DMS153 (cell line): ENCODE data around the gene SLX1A.
"Not testable (repeated sequence)": the region's sequence is repeated elsewhere in the genome, so short reads cannot be mapped to it uniquely, and the experiment has no call there.

Experiments
- DNase-seq: peaks from one replicate; lab custom pipeline; 2025; lab: John Stamatoyannopoulos, UW

The SLX1A gene

DNA sequence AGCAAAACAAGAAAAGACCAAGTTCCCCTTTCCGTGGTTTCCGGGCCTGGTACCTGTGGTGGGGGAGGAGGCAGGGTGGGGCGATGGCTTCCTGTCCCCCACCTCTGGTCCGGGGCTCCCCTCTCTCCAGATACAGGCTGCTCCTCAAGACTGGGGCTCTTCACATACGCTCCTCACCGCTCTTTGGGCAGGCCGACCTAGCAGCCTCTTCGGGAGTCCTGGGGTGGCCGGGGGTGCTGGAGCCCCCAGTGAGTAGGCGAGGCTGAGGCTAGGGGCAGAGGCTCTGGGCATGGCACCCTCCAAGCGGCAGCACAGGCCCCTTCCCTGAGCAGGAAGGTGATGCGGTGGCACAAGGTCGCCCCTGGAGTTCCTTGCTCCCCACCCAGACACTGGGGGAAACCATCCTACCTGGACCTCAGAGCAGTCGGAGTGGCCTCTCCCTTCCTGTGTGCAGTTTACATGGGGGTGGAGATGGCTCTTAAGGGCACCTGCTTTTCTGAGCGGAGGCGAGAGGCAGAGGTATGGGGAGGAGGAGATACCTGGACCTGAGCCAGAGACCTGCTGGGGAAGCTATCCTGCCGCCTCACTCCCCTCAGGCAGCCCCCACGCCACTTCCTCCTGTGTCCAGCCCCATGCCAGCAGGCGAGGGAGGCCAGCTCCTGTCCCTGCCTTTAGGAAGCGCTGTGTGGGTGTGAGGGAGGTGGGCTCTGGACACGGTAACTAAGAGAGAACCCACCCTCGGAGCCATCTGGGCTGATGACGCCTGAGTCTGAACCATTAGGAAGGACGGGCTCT lies 9.4 kb upstream of the SLX1A start:
- DNase-seq: peak; percentile 64

DNA sequence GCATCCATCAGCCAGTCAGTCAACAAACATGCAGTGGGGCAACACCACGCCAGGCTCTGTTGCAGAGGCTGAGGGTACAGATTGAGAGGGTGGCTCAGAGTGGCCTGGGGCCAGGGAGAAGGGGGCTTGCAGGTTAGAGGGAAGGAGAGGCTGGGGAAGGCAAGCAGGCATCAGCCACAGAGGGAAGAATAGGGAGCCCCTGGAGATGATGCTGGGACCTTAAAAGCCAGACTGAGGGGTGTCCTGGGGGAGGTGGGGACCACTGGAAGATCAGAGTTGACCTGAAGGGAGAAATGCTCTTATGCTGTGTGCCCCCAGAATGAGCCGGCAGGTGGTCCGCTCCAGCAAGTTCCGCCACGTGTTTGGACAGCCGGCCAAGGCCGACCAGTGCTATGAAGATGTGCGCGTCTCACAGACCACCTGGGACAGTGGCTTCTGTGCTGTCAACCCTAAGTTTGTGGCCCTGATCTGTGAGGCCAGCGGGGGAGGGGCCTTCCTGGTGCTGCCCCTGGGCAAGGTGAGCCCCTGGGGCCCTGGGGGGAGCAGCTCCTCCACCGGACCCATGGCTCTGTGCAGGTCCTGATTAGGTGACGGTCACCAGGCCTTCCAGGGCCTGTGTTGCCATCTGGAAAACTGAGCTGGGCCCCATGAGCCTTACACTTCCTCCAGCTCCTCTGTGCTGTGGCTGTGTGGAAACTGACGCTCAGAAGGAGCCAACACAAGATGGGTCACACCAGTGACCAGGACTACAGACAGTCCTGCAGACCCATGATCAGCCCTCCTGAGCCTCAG lies 8.6 kb upstream of the SLX1A start:
- DNase-seq: no peak

DNA sequence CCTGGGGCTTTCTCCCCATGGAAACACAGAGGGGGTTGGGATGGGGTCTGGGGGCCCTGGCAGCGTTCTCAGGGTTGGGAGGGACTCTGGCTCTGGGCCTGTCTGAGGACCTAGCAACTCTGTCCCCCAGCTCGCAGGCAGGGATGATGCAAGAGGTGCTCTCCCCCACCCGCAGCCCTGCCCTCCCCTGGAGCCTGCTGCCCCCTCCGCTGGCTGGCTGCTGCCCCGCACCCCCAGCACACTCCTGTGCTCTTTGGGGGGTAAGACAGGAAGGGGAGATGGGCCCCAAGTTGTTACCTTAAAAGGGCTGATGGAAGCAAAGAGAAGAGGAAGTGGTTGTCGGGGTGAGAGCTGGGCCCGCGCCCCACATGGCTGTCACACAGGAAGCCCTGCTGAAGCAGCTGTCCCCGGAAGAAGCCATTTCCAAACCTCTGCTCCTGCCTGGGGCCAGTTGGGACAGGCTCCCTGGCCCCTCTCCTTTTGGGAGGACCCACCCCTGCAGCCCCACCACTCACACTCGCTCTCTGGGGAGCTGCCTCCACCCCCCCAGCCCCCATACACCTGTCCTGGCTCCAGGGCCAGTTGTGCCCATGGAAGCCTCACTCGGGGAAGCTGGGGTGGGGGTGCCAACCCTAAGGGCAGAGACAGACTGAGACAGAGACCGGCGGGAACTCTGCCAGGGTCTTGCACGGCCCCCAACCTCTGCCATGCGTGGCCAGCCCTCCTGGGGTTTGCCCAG lies 7.8 kb upstream of the SLX1A start:
- DNase-seq: no peak

DNA sequence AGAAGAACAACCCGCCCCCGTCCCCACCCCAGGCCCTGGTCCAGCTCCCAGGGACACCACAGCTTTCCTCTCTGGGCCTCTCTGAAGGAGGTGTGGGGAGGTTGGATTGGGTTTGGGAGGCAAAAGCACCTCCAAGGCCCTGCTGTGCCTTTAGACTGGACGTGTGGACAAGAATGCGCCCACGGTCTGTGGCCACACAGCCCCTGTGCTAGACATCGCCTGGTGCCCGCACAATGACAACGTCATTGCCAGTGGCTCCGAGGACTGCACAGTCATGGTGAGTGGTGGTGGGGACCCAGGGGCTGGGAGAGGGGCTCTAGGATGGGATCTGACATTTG lies 7.3 kb upstream of the SLX1A start:
- DNase-seq: no peak

DNA sequence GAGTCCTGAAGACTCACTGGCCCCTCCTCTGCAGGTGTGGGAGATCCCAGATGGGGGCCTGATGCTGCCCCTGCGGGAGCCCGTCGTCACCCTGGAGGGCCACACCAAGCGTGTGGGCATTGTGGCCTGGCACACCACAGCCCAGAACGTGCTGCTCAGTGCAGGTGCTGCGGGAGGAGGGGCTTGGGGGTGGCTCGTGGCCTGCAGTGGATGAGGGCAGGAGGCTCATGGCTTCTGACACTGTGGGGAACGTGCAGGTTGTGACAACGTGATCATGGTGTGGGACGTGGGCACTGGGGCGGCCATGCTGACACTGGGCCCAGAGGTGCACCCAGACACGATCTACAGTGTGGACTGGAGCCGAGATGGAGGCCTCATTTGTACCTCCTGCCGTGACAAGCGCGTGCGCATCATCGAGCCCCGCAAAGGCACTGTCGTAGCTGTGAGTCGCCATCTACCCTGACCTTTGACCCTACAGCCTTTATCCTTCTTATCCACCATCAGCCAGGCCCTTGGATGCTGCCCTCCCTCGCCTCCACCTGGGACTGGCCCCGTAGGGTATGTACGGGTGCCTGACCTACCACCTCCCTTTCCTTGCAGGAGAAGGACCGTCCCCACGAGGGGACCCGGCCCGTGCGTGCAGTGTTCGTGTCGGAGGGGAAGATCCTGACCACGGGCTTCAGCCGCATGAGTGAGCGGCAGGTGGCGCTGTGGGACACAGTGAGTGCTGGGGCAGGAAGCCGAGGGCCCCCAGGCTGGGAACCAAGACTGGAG lies 6.7 kb upstream of the SLX1A start:
- DNase-seq: no peak

DNA sequence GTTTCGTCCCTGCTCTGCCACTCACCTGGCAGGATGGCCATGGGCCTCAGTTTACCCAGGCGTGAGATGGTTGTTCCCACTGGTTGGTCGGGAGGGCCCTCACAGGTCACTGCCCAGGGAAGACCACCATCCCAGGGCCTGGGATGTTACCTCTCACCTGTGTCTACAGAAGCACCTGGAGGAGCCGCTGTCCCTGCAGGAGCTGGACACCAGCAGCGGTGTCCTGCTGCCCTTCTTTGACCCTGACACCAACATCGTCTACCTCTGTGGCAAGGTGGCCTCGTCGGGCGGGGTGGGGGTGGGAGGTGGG lies 6.2 kb upstream of the SLX1A start:
- no peak for DNase-seq

DNA sequence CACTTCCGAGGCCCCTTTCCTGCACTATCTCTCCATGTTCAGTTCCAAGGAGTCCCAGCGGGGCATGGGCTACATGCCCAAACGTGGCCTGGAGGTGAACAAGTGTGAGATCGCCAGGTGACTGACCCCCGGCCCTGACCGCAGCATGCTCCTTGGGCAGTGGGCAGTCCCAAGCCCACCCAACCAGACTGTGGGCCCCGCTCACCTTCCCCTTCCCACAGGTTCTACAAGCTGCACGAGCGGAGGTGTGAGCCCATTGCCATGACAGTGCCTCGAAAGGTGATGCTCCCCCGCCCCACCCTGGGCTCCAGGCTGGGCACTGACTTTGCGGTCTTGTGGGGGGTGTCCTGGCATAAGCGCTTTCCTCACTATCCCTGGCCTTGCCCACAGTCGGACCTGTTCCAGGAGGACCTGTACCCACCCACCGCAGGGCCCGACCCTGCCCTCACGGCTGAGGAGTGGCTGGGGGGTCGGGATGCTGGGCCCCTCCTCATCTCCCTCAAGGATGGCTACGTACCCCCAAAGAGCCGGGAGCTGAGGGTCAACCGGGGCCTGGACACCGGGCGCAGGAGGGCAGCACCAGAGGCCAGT lies 5.6 kb upstream of the SLX1A start:
- DNase-seq: no peak

DNA sequence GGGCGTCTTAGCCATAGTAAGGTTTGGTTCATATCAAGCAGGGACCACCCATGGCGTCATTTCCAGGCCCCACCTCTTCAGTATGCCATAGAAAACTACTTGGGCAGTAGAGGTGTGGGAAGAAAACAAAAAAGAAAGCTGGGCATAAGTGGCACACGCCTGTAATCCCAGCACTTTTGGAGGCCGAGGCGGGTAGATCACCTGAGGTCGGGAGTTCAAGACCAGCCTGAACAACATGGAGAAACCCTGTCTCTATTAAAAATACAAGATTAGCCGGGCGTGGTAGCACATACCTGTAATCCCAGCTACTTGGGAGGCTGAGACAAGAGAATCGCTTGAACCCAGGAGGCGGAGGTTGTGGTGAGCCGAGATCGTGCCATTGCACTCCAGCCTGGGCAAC lies 2.5 kb upstream of the SLX1A start:
- not testable (repeated sequence) for DNase-seq

DNA sequence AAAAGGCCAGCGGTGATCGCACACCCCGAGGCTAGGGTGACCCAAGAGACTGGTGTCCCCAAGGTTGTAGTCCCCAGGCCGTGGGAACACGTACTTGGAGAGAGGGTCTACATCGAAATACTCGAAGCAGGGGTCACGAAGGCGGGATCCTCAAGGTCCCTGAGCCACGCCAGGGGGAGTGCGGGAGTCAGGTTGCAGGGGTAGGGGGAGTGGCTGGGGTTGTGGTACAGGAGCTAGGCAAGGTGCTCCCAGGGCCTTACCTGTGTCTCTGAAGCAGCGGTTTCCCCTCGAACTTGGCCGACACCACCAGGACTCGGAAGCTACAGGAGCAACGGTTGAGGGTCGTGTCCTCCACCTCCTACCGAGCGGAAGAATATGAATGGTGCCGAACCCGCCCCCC lies 577 bp upstream of the SLX1A start:
- DNase-seq: not testable (repeated sequence)

DNA sequence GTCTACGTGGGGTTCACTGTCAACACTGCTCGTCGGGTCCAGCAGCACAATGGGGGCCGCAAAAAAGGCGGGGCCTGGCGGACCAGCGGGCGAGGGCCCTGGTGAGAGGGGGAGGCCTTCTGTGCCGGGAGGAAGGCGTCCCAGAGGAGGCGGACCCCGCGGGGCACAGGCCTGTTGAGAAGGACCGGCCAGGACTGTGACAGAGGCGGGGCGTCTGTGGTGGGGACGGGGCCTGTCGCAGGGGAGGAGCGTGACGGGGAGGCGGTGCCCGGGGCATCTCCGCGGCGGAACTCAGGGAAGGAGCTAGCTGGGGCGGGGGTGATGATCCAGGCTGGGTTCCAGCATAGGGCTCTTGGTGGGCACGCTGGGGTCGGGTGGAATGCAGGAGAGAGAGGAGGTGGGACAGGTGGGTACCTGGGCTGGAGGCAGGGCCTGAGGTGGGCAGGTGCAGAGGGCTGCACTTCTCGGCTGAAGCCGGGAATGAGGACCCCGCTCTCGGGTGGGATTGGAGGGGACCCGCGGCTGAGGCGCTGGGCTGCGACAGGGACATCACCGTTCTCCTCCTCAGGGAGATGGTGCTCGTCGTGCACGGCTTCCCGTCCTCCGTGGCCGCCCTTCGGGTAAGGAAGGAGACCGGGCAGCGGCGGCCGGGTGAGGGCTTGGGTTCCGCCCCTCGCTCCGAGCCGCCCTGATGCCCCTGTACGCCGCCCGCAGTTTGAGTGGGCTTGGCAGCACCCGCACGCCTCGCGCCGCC lies 674 bp downstream of the SLX1A start:
- DNase-seq: not testable (repeated sequence)

DNA sequence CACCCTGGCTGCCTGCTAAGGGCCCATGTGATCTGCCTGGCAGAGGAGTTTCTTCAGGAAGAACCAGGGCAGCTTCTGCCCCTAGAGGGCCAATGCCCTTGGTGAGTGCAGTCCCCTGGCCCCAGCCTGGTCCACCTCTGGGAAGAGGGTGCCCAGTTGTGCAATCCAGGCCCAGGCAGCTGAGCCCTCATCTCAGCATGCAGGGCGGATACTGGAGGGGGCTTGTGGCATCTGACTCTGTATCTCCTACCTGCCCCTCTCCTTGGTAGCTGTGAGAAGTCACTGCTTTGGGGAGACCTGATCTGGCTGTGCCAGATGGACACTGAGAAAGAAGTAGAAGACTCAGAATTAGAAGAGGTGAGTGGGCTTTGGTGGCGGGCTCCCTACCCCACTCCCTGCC lies 3.3 kb downstream of the SLX1A start:
- DNase-seq: not testable (repeated sequence)

DNA sequence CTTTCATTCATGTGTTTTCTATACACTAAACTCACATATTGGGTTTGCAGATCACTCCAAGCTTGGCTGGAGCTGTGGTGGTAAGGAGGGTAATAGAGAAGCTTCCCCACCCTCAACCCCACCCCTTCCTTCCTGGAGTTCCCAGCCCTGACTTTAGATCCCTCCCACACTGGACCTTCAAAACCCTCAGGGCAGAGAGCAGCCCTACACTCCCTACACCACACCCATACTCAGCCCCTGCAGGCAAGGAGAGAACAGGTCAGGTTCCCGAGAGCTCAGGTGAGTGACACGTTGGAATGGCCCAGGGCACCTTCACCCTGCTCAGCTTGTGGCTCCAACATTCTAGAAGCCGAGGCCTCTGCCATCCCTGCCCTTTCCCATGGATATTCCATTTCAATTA lies 5.4 kb downstream of the SLX1A start, which contains the start of gene SULT1A3:
Gene SULT1A3, plus strand, starts transcription at position 207 of the 400 bp plus-strand sequence. CDS start 1,474 bp downstream, outside the sequence.
- DNase-seq: not testable (repeated sequence)

DNA sequence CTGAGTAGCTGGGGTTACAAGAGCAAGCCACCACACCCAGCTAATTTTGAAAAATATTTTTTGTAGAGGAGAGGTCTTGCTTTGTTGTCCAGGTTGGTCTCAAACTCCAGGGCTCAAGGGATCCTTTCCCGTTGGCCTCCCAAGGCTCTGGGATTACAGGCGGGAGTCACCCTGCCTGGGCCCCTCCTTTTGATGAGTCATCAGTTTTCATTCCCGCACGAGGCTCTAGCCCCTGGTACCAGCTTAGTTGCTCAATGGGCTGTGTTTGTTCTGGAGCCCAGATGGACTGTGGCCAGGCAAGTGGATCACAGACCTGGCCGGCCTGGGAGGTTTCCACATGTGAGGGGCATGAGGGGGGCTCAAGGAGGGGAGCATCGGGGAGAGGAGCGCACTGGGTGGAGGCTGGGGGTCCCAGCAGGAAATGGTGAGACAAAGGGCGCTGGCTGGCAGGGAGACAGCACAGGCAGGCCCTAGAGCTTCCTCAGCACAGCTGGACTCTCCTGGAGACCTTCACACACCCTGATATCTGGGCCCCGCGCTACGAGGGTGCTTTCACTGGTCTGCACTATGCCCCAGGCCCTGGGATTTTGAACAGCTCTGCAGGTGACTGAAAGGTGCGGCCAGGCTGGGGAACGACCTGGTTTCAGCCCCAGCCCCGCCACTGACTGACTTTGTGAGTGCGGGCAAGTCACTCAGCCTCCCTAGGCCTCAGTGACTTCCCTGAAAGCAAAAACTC lies 6.1 kb downstream of the SLX1A start:
- not testable (repeated sequence) for DNase-seq

DNA sequence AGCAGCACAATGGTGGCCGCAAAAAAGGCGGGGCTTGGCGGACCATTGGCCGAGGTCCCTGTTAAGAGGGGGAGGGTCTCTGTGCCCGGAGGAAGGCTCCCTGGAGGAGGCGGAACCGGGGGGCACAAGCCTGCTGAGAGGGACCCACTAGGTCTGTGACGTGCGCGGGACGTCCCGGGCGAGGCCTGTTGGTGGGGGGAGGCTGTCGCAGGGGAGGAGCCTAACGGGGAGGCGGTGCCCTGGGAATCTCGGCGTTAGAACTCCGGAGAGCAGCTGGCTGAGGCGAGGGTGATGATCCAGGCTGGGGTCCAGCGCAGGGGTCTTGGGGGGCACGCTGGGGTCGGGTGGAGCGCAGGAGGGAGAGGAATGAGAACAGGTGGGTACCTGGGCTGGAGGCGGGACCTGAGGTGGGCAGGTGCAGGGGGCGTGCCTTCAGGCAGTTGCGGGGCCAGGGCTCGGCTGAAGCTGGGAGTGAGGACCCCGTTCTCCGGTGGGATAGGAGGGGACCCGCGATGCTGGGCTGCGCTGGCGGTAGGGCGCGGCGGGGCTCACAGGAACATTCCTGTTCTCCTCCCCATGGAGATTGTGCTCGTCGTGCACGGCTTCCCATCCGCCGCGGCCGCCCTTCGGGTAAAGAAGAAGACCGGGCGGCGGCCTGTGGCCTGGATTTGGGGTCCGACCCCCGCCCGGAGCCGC lies 12.0 kb downstream of the SLX1A start:
- not testable (repeated sequence) for DNase-seq

DNA sequence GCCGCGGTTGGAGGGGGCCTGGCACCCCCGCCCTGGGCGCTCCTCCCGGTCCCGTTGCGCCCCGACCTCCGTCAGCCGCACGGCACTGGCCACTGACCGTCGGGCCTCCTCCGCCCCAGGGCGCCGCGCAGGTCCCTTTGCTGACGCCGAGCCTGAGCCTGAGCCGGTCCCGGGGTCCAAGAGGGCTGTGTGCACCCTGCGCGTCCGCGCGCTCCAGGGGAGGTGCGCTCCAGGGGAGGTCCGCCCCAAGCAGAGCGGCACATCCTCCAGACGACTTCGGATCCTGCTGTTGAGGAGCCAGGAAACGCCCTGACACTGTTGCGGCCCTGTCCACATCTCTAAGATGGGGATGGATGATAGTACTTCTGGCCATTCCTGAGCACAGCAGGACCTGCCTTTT lies 12.6 kb downstream of the SLX1A start:
- DNase-seq: not testable (repeated sequence)

DNA sequence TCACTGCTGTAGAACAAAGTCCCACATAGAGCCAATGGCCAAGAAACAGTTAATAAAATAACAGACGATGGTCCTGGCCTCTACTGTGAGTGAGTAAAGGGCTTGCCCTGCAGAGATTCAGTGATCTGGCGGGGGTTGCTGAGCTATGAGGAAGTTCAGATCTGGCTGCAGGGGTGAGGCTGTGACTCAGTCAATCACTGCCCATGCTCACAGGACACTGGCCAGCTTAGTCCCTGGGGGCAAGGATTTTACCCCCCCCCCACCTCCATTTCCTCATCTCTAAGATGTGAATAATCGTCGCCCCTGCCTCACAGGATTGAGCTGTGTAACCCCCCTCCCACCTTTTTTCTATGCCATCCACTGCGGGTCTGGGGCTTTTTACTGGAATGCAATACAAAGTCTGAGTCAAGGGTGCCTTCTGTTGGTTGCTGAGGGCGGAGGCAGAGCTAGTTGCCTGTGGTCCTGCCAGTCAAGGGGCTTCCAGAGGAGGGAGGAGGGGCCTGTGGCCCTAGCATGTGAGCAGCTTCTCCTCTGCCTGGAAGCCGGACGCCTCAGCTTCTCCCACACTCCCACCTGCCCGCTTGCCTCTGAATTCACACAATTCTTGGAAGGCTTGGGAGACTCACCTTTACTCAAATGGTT lies 13.5 kb downstream of the SLX1A start:
- DNase-seq: not testable (repeated sequence)

DNA sequence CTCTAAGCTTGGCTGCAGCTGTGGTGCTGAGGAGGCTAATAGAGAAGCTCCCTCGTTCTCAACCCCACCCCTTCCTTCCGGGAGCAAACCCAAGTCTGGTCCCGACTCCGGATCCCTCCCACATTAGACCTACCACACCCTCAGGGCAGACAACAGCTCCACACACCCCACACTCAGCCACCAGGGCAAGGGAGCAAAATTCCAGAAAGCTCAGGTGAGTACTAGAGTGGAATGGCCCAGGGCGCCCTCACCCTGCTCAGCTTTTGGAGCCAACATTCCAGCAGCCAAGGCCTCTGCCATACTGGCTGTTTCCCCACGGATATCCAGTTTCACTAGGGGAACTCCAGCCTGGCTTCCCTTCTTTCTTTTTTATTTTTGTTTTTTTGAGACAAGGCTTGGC lies 15.4 kb downstream of the SLX1A start:
- DNase-seq: not testable (repeated sequence)

DNA sequence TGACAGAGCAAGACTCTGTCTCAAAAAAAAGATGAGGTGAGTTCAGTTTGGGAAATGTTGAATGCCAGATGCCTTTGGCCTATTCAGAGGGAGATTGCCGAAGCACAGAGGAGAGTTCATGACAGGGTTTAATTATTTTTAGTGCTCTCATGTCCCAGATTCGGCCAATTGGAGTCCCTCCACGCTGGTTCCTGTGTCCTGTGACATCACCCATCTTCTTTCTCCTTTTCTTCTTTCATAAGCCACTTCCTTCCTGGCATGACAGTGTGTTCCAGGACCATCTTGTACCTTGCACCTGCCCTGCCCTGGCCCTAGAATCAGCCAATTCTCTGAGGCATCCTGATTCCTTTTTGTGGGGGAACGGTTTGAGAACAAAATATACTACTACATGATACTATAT lies 17.7 kb downstream of the SLX1A start:
- not testable (repeated sequence) for DNase-seq

DNA sequence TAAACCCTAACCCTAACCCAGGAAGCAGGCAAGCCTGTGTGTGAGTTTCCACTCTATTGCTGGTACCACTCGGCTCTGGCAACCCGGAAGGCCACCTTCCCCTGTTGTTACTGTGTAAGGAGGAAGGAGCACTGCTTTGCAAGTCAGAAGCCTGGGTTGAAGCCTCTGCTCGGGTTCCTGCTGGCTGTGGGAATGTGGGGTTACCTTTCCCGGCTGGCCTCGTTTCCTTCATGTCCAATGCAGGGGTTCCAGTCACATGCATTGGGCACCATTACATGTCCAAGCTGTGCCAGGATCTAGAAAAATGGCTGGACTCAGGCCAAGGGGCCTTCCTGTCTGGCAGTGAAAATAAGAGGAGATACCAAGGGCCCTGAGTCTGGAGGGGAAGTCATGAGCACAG lies 23.4 kb downstream of the SLX1A start:
- not testable (repeated sequence) for DNase-seq
